H1 (cell line): Measurements from ENCODE around the gene KCNA4. TPM values are rescaled to one million over a fixed set of nuclear protein-coding genes. Genes with fewer than 3 reads are reported as not detected.

Experiments
- CHD2 ChIP-seq: IDR thresholded peaks from 2 replicates; pipeline ENCODE4 v1.6.1; 2012; ENCODE audit warnings: low read length, improper control_type of control experiment
- EP300 ChIP-seq, 2 experiments: IDR thresholded peaks; 1 replicate in 1 of 2; 2 replicates in 1 of 2; pipeline ENCODE4 v1.6.1; 2011 to 2012; ENCODE audit warnings: low read depth in 2 of 2, low read length in 2 of 2, mild to moderate bottlenecking in 2 of 2, borderline replicate concordance in 1 of 2, inconsistent platforms in 1 of 2, moderate library complexity in 1 of 2
- polyA plus RNA-seq, 7 experiments: library from polyadenylated mRNA; depleted of rRNA in 3 of 7; stranded (reverse) in 5 of 7; unstranded in 2 of 7; fragments of >200 nt in 5 of 7; fragments of 200-250 nt in 2 of 7; gene quantifications; 1 replicate in 5 of 7; 2 replicates in 1 of 7; 4 replicates in 1 of 7; pipeline versions ENCODE4 v1.2.1 to v1.2.3, GENCODE V29; 2011 to 2013; ENCODE audit warnings: missing spikeins in 2 of 7, mixed read lengths in 2 of 7
- total RNA-seq: library from RNA; stranded (reverse); fragmentation: NEBNext Ultra II Directional; extraction: Animal tissue kit (Norgen Biotek cat#: 25700); gene quantifications from 2 replicates; pipeline ENCODE4 v1.2.1, GENCODE V29; 2021
- TF ChIP-seq, protein P1 (sequence below), 3 experiments: IDR thresholded peaks; 1 replicate in 2 of 3; 2 replicates in 1 of 3; pipeline versions ENCODE4 v1.5.1 to v1.6.1; 2011; ENCODE audit warnings: low read length in 3 of 3, mild to moderate bottlenecking in 3 of 3, inconsistent platforms in 2 of 3, low read depth in 1 of 3, moderate library complexity in 1 of 3; ENCODE audit not compliant: insufficient read depth in 1 of 3; ENCODE audit errors: control extremely low read depth in 1 of 3

The KCNA4 gene
- total and polyA plus RNA-seq, 2 of the 8 experiments (the other 6 are each of a cell fraction or from before 2014, with no cell fraction given): not detected

DNA sequence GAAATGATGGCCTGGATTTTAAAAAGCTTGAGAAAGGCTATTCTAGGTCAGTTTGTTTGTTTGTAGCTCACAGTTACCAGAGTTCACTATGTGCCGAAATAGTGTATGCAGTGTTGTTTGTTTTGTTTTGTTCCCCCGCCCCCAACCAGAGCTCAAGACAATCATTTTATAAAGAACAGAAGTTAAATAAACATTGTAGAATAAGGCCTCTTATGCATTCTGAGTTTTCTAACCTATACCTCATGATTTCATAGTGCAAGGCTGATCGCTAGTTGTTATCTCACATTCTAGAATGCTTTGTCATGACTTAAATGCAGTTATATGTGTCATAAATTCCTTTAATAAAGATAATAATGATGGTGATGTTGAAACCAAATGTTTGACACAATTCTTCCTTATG, 7.8 kb downstream of the KCNA4 start (continued):
- TF ChIP-seq, protein P1, sequence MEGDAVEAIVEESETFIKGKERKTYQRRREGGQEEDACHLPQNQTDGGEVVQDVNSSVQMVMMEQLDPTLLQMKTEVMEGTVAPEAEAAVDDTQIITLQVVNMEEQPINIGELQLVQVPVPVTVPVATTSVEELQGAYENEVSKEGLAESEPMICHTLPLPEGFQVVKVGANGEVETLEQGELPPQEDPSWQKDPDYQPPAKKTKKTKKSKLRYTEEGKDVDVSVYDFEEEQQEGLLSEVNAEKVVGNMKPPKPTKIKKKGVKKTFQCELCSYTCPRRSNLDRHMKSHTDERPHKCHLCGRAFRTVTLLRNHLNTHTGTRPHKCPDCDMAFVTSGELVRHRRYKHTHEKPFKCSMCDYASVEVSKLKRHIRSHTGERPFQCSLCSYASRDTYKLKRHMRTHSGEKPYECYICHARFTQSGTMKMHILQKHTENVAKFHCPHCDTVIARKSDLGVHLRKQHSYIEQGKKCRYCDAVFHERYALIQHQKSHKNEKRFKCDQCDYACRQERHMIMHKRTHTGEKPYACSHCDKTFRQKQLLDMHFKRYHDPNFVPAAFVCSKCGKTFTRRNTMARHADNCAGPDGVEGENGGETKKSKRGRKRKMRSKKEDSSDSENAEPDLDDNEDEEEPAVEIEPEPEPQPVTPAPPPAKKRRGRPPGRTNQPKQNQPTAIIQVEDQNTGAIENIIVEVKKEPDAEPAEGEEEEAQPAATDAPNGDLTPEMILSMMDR (IDR thresholded peaks at IDR 0.05; ENCODE audit: control extremely low read depth in 1 of 3, insufficient read depth in 1 of 3, low read depth in 1 of 3, low read length in 3 of 3): no peak
- TF ChIP-seq EP300 (IDR thresholded peaks at IDR 0.05; ENCODE audit: borderline replicate concordance in 1 of 2, low read depth in 2 of 2, low read length in 2 of 2): no peak
- no peak for TF ChIP-seq CHD2
